HEK293 (cell line): ENCODE data around the gene ANGPTL4.
"Not testable (repeated sequence)": the region's sequence is repeated elsewhere in the genome, so short reads cannot be mapped to it uniquely, and the experiment has no call there.

Experiments used
- CTCF ChIA-PET: fragments of 350-600 bp; formaldehyde crosslinking; extraction: SDS; loops from one replicate; lab custom pipeline; 2021; ENCODE audit warnings: antibody characterized with exemption; lab: Yijun Ruan, JAX
- POLR2A ChIA-PET: fragments of 300-600 bp; formaldehyde crosslinking; extraction: SDS; loops from one replicate; lab custom pipeline; 2020; ENCODE audit warnings: antibody characterized with exemption, inconsistent platforms; lab: Yijun Ruan, JAX
- H3K27ac ChIP-seq: fragments of 200-500 bp; sonication (Bioruptor generic); 2 replicates; pipeline ENCODE4 v1.5.1; 2014; ENCODE audit warnings: low read depth, low read length, control low read depth, inconsistent platforms; ENCODE audit errors: extremely low read depth
- H3K36me3 ChIP-seq, 2 experiments: fragments of 200-500 bp in 1 of 2; sonication (Bioruptor generic) in 1 of 2; 1 replicate in 1 of 2; 2 replicates in 1 of 2; pipeline ENCODE4 v1.5.1; 2014 to 2017; ENCODE audit warnings: inconsistent platforms in 2 of 2, low read length in 2 of 2; ENCODE audit not compliant: control insufficient read depth in 2 of 2, insufficient read depth in 1 of 2
- H3K4me1 ChIP-seq: fragments of 200-500 bp; sonication (Bioruptor generic); 2 replicates; pipeline ENCODE4 v1.5.1; 2014; ENCODE audit warnings: mild to moderate bottlenecking, low read length, inconsistent platforms; ENCODE audit not compliant: control insufficient read depth, insufficient read depth
- H3K4me3 ChIP-seq: 2 replicates; pipeline ENCODE4 v1.5.1; 2011; ENCODE audit warnings: low read depth, mild to moderate bottlenecking, control low read depth, low read length, moderate library complexity
- H3K9me3 ChIP-seq: fragments of 200-500 bp; sonication (Bioruptor generic); 2 replicates; pipeline ENCODE4 v1.5.1; 2014; ENCODE audit warnings: low read depth, low read length, inconsistent platforms; ENCODE audit not compliant: control insufficient read depth, insufficient read depth
- HOXA7 ChIP-seq: sonication (generic); formaldehyde crosslinking; IDR thresholded peaks from 2 replicates; pipeline ENCODE4 v1.8.1; 2022; ENCODE audit warnings: missing genetic modification reagents, borderline replicate concordance
- HOXD13 ChIP-seq: sonication (generic); formaldehyde crosslinking; IDR thresholded peaks from 2 replicates; pipeline ENCODE4 v1.8.0; 2022; ENCODE audit warnings: missing genetic modification reagents, borderline replicate concordance
- KLF10 ChIP-seq: fragments of 450-650 bp; IDR thresholded peaks from 2 replicates; pipeline ENCODE4 v1.5.1; 2018; ENCODE audit warnings: missing biosample characterization, mild to moderate bottlenecking, missing genetic modification characterization
- ZFHX2 ChIP-seq: fragments of 450-650 bp; formaldehyde crosslinking; conservative IDR thresholded peaks from 2 replicates; pipeline ENCODE4 v1.5.1; 2016; ENCODE audit warnings: missing biosample characterization, missing genetic modification characterization
- ZNF202 ChIP-seq: fragments of 450-650 bp; formaldehyde crosslinking; IDR thresholded peaks from 2 replicates; pipeline ENCODE4 v1.5.1; 2016; ENCODE audit warnings: missing biosample characterization, missing genetic modification characterization, borderline replicate concordance
- ZNF341 ChIP-seq: fragments of 450-650 bp; formaldehyde crosslinking; IDR thresholded peaks from 2 replicates; pipeline ENCODE4; 2016; ENCODE audit warnings: low read depth, missing biosample characterization, missing genetic modification characterization
- ZNF433 ChIP-seq: fragments of 450-650 bp; formaldehyde crosslinking; IDR thresholded peaks from 2 replicates; pipeline ENCODE4 v1.5.1; 2016; ENCODE audit warnings: missing biosample characterization, missing genetic modification characterization, low read depth
- ZNF621 ChIP-seq: fragments of 450-650 bp; formaldehyde crosslinking; IDR thresholded peaks from 2 replicates; pipeline ENCODE4 v1.5.1; 2017; ENCODE audit warnings: missing biosample characterization, missing genetic modification characterization
- ZNF654 ChIP-seq: fragments of 450-650 bp; formaldehyde crosslinking; IDR thresholded peaks from 2 replicates; pipeline ENCODE4 v1.5.1; 2016; ENCODE audit warnings: low read depth, missing biosample characterization, missing genetic modification characterization
- ZSCAN16 ChIP-seq: fragments of 450-650 bp; formaldehyde crosslinking; IDR thresholded peaks from 2 replicates; pipeline ENCODE4 v1.5.1; 2016; ENCODE audit warnings: missing biosample characterization, missing genetic modification characterization
- TF ChIP-seq, protein P1 (sequence below): fragments of 450-650 bp; formaldehyde crosslinking; IDR thresholded peaks from 2 replicates; pipeline ENCODE4 v1.5.1; 2016; ENCODE audit warnings: missing biosample characterization, missing genetic modification characterization, borderline replicate concordance
- TF ChIP-seq, protein P2 (sequence below): fragments of 450-650 bp; formaldehyde crosslinking; IDR thresholded peaks from 2 replicates; pipeline ENCODE4 v1.5.1; 2016; ENCODE audit warnings: missing biosample characterization, missing genetic modification characterization
- TF ChIP-seq, protein P3 (sequence below): fragments of 450-650 bp; formaldehyde crosslinking; IDR thresholded peaks from 2 replicates; pipeline ENCODE4 v1.5.1; 2016; ENCODE audit warnings: missing biosample characterization, missing genetic modification characterization

ANGPTL4 gene

DNA sequence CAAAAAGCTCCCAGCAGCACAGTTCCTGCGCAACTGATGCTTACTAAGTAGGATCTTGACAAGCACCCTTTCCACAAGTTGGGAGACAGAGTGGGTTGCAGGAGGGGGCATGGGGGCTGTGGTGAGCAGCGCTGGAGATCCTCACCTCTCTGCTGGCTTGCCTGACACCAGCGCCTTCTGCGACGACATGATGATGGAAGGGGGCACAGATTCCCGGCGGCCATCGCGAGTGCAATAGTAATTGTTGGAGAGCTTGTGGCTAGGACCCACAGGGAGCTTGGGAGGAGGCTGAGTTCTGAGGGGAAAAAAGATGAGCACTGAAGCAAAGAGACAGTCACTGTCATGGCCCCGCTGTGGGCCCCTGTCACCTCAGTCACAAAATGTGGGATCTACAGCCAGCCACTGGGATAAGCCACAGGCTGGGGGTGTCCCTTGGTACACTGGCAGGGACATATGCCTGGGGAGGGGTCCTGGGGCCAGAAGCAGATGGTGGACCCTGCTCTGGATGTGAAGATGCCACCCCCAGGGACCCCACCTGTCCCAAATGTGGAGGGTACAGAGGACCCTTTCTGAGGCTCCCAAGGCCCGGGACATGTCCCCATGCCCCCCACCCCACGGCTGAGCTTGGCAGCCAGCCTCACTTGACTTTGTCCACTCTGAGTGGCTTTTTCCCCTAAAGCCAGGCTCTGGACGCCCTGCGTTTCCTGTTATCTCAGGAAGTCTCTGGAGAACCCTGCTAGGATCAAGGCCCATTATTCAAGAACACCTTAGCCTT is 47.4 kb upstream of the ANGPTL4 start (continued):
- TF ChIP-seq, protein P1, sequence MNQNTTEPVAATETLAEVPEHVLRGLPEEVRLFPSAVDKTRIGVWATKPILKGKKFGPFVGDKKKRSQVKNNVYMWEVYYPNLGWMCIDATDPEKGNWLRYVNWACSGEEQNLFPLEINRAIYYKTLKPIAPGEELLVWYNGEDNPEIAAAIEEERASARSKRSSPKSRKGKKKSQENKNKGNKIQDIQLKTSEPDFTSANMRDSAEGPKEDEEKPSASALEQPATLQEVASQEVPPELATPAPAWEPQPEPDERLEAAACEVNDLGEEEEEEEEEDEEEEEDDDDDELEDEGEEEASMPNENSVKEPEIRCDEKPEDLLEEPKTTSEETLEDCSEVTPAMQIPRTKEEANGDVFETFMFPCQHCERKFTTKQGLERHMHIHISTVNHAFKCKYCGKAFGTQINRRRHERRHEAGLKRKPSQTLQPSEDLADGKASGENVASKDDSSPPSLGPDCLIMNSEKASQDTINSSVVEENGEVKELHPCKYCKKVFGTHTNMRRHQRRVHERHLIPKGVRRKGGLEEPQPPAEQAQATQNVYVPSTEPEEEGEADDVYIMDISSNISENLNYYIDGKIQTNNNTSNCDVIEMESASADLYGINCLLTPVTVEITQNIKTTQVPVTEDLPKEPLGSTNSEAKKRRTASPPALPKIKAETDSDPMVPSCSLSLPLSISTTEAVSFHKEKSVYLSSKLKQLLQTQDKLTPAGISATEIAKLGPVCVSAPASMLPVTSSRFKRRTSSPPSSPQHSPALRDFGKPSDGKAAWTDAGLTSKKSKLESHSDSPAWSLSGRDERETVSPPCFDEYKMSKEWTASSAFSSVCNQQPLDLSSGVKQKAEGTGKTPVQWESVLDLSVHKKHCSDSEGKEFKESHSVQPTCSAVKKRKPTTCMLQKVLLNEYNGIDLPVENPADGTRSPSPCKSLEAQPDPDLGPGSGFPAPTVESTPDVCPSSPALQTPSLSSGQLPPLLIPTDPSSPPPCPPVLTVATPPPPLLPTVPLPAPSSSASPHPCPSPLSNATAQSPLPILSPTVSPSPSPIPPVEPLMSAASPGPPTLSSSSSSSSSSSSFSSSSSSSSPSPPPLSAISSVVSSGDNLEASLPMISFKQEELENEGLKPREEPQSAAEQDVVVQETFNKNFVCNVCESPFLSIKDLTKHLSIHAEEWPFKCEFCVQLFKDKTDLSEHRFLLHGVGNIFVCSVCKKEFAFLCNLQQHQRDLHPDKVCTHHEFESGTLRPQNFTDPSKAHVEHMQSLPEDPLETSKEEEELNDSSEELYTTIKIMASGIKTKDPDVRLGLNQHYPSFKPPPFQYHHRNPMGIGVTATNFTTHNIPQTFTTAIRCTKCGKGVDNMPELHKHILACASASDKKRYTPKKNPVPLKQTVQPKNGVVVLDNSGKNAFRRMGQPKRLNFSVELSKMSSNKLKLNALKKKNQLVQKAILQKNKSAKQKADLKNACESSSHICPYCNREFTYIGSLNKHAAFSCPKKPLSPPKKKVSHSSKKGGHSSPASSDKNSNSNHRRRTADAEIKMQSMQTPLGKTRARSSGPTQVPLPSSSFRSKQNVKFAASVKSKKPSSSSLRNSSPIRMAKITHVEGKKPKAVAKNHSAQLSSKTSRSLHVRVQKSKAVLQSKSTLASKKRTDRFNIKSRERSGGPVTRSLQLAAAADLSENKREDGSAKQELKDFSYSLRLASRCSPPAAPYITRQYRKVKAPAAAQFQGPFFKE (tag by site-specific recombination), result no peak
- TF ChIP-seq ZNF433 (no peak), HOXD13 (no peak), ZNF621 (tag by site-specific recombination) (no peak), KLF10 (no peak), ZNF202 (no peak), ZFHX2 (no peak), HOXA7 (CRISPR knock-in tag) (no peak), ZSCAN16 (tag by site-specific recombination) (no peak)
- TF ChIP-seq, protein P2, sequence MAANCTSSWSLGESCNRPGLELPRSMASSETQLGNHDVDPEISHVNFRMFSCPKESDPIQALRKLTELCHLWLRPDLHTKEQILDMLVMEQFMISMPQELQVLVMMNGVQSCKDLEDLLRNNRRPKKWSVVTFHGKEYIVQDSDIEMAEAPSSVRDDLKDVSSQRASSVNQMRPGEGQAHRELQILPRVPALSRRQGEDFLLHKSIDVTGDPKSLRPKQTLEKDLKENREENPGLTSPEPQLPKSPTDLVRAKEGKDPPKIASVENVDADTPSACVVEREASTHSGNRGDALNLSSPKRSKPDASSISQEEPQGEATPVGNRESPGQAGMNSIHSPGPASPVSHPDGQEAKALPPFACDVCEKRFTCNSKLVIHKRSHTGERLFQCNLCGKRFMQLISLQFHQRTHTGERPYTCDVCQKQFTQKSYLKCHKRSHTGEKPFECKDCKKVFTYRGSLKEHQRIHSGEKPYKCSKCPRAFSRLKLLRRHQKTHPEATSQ (tag by site-specific recombination), result no peak

DNA sequence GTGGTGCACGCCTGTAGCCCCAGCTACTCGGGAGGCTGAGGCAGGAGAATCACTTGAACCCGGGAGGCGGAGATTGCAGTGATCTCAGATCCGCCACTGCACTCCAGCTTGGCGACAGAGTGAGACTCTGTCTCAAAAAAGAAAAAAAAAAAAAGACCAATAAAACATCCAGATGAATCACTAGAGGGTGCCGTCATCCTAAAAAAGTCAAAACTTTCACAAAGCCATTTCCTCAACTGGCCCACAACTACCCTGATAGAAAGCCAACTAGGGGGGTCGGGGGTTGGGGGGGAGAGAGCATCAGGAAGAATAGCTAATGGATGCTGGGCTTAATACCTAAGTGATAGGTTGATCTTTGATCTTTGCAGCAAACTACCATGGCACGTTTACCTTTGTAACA is 45.1 kb upstream of the ANGPTL4 start:
- not testable (repeated sequence) for H3K9me3 ChIP-seq, H3K27ac ChIP-seq, H3K4me3 ChIP-seq, H3K4me1 ChIP-seq
- TF ChIP-seq ZNF341 (tag by site-specific recombination) (peak; percentile 62), ZNF654 (peak; percentile 27)
- TF ChIP-seq, protein P3, sequence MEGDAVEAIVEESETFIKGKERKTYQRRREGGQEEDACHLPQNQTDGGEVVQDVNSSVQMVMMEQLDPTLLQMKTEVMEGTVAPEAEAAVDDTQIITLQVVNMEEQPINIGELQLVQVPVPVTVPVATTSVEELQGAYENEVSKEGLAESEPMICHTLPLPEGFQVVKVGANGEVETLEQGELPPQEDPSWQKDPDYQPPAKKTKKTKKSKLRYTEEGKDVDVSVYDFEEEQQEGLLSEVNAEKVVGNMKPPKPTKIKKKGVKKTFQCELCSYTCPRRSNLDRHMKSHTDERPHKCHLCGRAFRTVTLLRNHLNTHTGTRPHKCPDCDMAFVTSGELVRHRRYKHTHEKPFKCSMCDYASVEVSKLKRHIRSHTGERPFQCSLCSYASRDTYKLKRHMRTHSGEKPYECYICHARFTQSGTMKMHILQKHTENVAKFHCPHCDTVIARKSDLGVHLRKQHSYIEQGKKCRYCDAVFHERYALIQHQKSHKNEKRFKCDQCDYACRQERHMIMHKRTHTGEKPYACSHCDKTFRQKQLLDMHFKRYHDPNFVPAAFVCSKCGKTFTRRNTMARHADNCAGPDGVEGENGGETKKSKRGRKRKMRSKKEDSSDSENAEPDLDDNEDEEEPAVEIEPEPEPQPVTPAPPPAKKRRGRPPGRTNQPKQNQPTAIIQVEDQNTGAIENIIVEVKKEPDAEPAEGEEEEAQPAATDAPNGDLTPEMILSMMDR (tag by site-specific recombination), result 0 out of 2 replicates have a peak, but pooled peaks have one; percentile 11
- H3K36me3 ChIP-seq, result peaks cover 21 to 54% of the 10 kb centered on the region in 2 experiments
- ChIA-PET POLR2A (interaction anchor here (0.6 to 0.7 kb wide), 4 partner anchors 81 to 808 kb away, joined by 3 to 13 read pairs (median 4); no protein-coding TSS in a partner anchor), CTCF (interaction anchor here (0.6 to 1.1 kb wide), 2 partner anchors 50 to 58 kb away, joined by 4 to 5 read pairs; no protein-coding TSS in a partner anchor)
